CD4-positive, alpha-beta T cell treated with Interleukin-15 for 4 hours (primary cell): ENCODE results near the gene LIN7C.
"Not testable (repeated sequence)": the region's sequence is repeated elsewhere in the genome, so short reads cannot be mapped to it uniquely, and the experiment has no call there.

ENCODE experiments used
- DNase-seq: peaks from one replicate; pipeline ENCODE4 v3.0.0-alpha.2; 2020; ENCODE audit warnings: low spot score

The LIN7C gene, protein sequence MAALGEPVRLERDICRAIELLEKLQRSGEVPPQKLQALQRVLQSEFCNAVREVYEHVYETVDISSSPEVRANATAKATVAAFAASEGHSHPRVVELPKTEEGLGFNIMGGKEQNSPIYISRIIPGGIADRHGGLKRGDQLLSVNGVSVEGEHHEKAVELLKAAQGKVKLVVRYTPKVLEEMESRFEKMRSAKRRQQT

DNA sequence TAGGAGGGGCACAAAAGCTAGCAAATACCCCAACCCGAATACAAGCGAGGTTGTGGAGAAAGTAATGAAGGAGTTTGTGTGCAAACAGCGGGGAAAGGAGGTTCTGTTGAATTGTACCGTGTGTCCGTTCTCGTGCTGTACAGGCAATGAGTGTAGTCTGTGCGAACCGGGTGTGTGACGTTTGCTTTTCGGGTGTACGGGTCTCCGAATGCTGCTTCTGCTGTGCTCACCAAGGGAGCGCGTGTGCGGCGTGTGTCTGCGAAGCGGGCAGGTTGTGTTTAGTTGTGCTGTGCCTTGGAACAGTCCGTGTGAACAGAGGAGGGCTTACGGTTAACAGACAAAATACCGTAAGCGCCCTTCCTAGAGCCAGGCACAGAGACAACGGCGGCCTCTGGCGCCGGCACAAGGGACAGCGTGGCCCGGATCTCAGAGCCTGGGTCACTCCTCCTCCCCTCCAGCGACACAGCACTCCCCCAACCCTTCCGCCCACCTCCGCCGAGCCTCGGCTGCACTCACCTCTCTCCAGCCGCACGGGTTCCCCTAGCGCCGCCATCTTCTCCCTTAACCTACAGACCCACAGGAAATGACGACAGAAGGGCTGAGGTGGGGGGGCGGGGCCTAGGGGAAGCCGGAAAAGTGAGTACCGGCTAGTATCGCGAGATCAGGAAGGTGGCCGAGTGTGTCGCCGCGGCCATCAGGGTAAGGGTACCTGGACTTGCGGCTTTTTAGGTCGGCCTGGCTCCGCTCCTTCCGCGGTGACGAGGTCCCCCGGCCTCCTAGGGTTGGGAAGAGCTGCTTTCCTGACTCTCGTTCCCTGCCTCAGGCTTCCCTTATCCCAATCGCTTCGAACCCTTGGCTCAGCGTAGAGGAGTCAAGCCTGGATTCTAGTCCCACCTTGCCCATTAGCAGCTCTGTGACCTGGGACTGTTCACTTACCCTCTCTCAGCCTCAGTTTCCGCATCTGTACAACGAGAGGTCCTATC is at the start of gene LIN7C:
LIN7C (minus strand) TSS at position 570 of the 983 bp plus-strand sequence; CDS start at position 553, 17 bp downstream.
- DNase-seq = peak; percentile 97

GRCh38 chr11:27555264-27555663 is 48.7 kb upstream of the LIN7C start:
- DNase-seq = no peak

DNA sequence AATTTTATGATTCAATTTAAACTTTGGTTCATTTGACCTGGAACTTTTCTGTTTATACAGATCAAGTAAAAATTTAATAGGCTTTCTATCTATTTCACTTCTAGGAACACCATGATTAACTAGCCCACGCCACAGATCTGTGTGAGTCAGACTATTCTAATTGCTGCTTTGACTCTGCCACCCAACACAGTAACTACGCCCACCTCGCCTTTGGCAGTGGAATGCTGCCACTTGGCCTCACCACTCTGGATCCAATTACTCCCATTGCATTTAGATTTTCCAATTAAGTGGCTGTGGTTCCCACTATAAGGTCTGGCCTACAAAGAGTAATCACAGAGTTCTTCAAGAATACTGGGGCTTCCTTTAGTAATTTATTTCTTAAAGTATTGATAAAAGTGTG is 46.6 kb upstream of the LIN7C start:
- DNase-seq = no peak

GRCh38 chr11:27552341-27552740 is 45.8 kb upstream of the LIN7C start:
- no peak for DNase-seq

DNA sequence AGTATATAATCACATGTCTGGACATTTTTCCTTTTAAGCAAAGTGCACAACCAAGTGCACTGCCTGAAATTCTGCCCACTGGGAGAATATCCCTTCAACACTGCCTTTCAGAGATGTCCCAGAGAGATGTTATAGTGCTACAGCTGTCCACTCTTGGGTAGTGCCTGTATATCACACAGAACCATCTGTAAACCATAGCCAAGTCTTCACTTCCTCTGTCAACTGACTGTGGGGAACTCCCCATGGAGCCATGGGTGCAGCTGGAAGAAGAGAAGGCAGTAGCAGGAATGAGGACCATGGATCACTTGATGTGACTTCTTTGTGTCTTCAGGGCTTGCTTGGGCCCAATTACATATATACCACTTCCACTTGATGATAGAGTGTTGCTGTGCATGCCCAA is 44.6 kb upstream of the LIN7C start:
- DNase-seq = no peak

DNA sequence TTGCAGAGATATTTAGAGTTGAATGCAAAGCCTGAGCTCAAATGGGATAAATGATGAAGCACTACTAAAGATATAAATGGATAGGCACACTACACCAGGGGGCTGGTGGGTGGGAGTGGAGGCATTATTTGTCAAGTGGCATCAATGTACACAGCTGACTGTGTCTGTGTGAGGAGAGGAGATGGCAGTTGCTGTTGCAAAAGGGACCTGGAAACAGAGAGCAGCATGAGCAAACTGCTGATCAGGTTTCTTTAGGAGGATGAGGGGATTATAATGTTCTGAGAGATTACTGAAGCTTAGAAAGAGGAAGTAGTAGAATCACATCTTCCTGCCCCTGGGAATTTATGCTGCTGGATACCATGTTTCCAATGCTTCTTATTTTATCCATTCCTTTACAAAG is 39.4 kb upstream of the LIN7C start:
- no peak for DNase-seq

- no peak for DNase-seq
Observed at GRCh38 chr11:27545035-27545434, 38.5 kb upstream of the LIN7C start.

DNA sequence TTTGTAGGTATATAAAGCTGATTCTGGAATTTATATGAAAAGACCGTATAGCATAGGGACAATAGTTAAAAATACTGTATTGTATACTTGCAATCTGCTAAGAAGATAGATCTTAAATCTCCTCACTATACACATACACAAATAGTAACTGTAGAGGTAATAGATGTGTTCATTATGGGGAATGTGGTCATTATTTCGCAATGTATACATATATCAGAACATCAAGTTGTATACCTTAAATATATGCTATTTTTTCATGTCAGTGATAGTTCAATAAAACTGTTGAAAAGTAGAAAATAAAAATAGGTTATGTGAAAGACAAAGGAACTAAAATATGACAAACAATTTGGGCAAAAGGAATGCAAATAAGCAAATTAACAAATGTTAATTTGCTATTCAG is 35.2 kb upstream of the LIN7C start:
- DNase-seq = no peak

DNA sequence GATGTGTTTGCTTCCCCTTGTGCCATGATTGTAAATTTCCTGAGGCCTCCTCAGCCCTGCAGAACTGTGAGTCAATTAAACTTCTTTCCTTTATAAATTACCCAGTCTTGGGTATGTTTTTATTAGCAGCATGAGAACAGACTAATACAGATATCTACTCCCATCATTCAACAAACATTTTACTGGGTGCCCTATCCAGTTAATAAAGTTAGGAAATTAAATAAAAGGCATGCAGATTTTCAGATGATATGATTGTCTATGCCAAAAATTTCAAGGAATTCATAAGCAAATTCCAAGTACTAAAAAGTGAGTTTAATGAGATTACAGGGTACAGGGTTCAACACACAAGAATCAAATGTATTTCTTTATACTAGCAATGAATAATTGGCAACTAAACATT is 33.5 kb upstream of the LIN7C start:
- no peak for DNase-seq

GRCh38 chr11:27535103-27535502 is 28.5 kb upstream of the LIN7C start:
- no peak for DNase-seq

GRCh38 chr11:27532652-27533325 is 26.2 kb upstream of the LIN7C start:
- no peak for DNase-seq

DNA sequence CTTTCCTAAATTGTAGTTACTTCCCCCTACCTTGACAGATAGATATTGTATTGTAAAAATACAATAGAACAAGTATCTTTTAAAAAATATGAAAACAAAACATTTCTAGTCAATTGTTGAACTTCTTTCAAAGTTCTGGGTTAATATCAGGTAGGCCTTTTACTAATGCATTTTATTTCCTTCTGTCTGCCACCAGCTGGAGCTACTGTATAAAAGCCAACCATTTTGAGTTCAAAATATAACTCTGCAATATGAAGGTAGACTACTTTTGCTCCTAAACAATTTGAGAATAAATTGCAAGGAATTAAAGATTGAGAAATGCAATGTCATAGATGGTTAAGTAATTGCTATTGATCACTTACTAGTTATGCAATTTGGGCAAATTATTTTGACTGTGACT is 22.1 kb upstream of the LIN7C start:
- DNase-seq = no peak

DNA sequence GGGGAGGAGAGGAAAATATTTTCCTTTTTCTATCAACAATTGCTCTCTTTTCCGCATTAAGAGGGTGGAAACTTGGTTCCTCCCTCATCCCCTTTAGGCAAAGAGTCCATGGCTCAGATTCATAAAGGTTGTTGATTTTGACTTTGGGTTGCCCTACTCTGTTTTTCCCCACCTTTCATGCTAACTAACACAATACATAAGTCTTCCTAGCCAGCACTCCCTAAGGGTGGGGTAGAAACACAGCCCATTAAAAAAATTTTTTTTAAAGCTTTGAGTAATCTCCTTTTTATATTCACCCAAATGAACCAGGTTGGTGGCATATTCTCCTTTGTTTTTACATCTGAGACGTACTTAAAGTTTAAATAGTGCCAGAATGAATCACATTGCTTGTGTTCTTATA is 20.0 kb upstream of the LIN7C start:
- DNase-seq = no peak

DNA sequence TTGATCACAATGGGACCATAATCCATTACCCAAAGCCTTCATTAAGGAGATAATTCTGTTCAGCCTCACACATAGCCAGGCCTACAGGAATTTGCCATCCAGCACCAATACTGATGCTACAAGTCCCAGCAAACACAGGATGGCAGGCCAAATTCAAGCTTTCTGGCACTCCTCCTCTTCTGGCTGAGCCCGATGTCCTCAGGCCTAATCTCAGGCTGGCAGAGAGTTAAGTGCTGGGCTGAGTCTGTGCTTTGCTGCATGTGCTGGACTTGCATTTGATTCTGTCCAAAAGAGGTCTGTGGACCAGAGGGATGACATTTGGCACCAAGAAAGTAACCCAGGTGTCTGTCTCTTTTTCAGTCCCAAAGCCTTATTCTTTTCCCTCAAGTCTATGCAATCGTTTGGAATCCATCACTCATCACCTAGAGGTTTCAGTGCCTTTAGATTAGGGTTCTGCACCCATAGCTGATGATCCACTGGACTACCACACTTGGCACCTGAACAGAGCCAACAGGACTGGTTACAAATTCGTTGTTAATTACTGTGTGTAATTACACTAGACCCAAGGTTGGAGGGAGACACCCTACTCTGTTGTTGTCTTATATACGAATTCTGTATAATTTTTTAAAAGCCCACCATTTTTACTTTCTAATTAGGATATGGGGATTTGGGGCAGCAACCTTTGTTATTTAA is 19.4 kb upstream of the LIN7C start:
- DNase-seq = no peak

- no peak for DNase-seq
Observed at GRCh38 chr11:27524155-27524554, 17.6 kb upstream of the LIN7C start.

GRCh38 chr11:27520226-27520625 is 13.7 kb upstream of the LIN7C start:
- DNase-seq = no peak

- DNase-seq = no peak
Observed at GRCh38 chr11:27518518-27518917, 11.9 kb upstream of the LIN7C start.

GRCh38 chr11:27517490-27517889 is 10.9 kb upstream of the LIN7C start:
- DNase-seq = not testable (repeated sequence)

- DNase-seq = no peak
Observed at GRCh38 chr11:27514558-27514957, 8.0 kb upstream of the LIN7C start.

- no peak for DNase-seq
Observed at GRCh38 chr11:27514076-27514475, 7.5 kb upstream of the LIN7C start.

- no peak for DNase-seq
Observed at GRCh38 chr11:27513389-27513788, 6.8 kb upstream of the LIN7C start.

- no peak for DNase-seq
Observed at GRCh38 chr11:27512238-27512637, 5.7 kb upstream of the LIN7C start.
